ENCODE results near the gene TTLL5.

TTLL5 gene

DNA sequence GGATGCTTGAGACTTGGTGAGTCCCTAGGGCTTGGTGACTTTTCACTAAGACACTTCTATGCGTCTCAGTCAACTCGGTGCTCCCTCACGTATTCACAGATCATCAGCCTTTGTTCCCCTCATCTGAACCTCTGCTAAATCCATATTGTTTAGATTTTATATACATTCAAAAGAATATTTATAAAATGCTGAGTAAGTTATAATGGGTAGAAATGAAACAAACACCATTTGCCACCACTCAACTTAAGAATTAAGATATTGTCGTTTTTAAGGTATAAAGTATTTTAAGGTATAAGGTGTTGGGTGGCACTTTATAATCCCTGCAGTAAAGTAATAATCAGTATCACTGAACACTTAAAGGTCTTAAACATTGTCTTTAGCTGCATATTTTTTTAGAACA, 103.0 kb downstream of the TTLL5 start:
- H3K4me3 ChIP-seq (ENCODE audit: low read length): no peak overlapping the region
- H3K4me1 ChIP-seq (ENCODE audit: control insufficient read depth, insufficient read depth, low read length): no peaks in the 10 kb centered on the region
- no peaks in the 10 kb centered on the region for H3K27me3 ChIP-seq (ENCODE audit: control insufficient read depth, insufficient read depth, low read length)
- no peak overlapping the region for H3K27ac ChIP-seq (ENCODE audit: low read depth, low read length)
- no peak overlapping the region for H3K9ac ChIP-seq (ENCODE audit: low read length)
- H3K36me3 ChIP-seq (ENCODE audit: control insufficient read depth, insufficient read depth, low read length): no peaks in the 10 kb centered on the region

GRCh38 chr14:75769047-75769685, 108.1 kb downstream of the TTLL5 start:
- Histone ChIP-seq H3K4me3 (ENCODE audit: low read length) (no peak overlapping the region), H3K4me1 (ENCODE audit: control insufficient read depth, insufficient read depth, low read length) (peaks cover 2% of the 10 kb centered on the region), H3K36me3 (ENCODE audit: control insufficient read depth, insufficient read depth, low read length) (no peaks in the 10 kb centered on the region), H3K9ac (ENCODE audit: low read length) (no peak overlapping the region), H3K27me3 (ENCODE audit: control insufficient read depth, insufficient read depth, low read length) (no peaks in the 10 kb centered on the region), H3K27ac (ENCODE audit: low read depth, low read length) (no peak overlapping the region)

DNA sequence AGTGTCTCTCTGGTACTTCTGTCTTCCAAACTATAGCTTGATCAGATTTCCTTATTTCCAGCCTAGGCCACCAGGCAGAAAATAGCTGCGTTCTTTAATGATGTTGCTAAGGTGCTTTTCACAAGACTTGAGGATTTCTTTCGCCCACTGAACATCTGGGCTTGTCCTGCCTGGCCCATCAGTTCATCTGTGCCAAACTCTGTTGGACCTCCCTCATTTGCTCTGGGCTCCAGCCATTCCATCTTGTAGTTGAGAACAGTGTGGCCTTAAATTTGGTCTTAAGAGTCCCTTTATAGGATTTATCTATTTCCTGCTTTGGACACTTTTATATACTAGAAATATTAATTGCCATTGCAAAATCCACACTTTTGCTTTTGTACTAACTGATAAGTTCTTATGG, 109.6 kb downstream of the TTLL5 start:
- Histone ChIP-seq H3K9ac (ENCODE audit: low read length) (no peak overlapping the region), H3K27ac (ENCODE audit: low read depth, low read length) (no peak overlapping the region), H3K4me1 (ENCODE audit: control insufficient read depth, insufficient read depth, low read length) (peaks cover 2% of the 10 kb centered on the region), H3K4me3 (ENCODE audit: low read length) (no peak overlapping the region), H3K36me3 (ENCODE audit: control insufficient read depth, insufficient read depth, low read length) (peaks cover 2% of the 10 kb centered on the region), H3K27me3 (ENCODE audit: control insufficient read depth, insufficient read depth, low read length) (no peaks in the 10 kb centered on the region)

DNA sequence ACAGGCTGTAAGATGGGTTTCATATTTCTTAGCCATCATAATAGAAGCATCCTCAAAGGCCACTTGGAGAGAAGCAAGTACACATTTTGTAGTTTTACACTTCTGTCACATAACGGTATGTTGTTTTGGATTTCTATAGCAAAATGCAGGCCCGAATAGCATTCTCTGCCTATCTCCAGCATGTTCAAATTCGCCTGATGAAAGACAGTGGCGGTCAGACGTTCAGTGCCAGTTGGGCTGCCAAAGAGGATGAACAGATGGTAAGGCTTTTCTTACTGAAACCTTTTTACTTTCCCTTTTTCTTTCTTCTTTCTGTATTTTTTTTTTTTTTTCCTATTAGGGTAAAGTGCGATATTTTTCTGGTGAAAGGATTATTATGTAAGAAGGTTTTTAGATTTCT, 110.5 kb downstream of the TTLL5 start:
- H3K36me3 ChIP-seq (ENCODE audit: control insufficient read depth, insufficient read depth, low read length): peaks cover 2% of the 10 kb centered on the region
- H3K4me1 ChIP-seq (ENCODE audit: control insufficient read depth, insufficient read depth, low read length): peaks cover 2% of the 10 kb centered on the region
- no peak overlapping the region for H3K4me3 ChIP-seq (ENCODE audit: low read length)
- H3K27me3 ChIP-seq (ENCODE audit: control insufficient read depth, insufficient read depth, low read length): no peaks in the 10 kb centered on the region
- H3K27ac ChIP-seq (ENCODE audit: low read depth, low read length): no peak overlapping the region
- H3K9ac ChIP-seq (ENCODE audit: low read length): no peak overlapping the region

DNA sequence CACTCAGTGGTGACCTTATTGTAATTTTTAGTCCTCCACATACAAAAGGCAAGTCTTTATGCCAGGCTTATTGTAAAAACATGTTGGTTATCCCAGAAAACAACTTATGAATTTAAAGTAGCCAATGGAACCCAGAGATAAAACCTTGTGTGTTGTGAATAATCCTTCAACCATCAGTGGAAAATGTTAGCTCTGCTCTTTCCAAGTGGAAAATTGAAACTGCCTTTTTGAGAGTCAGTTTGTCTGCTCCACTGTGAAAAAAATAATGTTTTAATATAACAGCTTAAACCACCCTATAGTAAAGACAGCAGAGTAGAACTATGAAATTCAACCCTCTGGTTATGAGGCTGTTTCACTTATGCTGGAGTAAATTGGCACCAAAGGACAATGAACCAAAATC, 112.0 kb downstream of the TTLL5 start:
- no peaks in the 10 kb centered on the region for H3K27me3 ChIP-seq (ENCODE audit: control insufficient read depth, insufficient read depth, low read length)
- peaks cover 2% of the 10 kb centered on the region for H3K36me3 ChIP-seq (ENCODE audit: control insufficient read depth, insufficient read depth, low read length)
- no peak overlapping the region for H3K27ac ChIP-seq (ENCODE audit: low read depth, low read length)
- peaks cover 2% of the 10 kb centered on the region for H3K4me1 ChIP-seq (ENCODE audit: control insufficient read depth, insufficient read depth, low read length)
- no peak overlapping the region for H3K9ac ChIP-seq (ENCODE audit: low read length)
- no peak overlapping the region for H3K4me3 ChIP-seq (ENCODE audit: low read length)

DNA sequence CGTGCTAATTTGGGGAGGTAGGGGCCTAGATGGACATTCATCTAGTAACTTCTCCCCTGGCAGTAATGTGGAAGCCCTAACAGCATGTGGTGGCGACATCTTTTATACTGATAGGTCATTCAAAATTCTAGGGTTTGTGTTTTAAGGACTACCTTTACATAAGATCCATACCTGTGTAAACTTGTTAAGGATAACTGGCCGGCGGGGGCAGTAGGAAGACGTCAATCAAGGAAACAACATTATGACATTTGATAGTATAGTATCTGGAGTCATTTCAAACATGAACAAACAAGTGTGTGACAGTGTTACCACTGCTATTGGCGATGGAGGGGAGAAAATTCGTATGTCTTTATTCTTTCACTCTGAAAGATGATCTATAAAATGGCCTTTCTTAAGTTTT, 120.0 kb downstream of the TTLL5 start:
- Histone ChIP-seq H3K27me3 (ENCODE audit: control insufficient read depth, insufficient read depth, low read length) (no peaks in the 10 kb centered on the region), H3K9ac (ENCODE audit: low read length) (no peak overlapping the region), H3K36me3 (ENCODE audit: control insufficient read depth, insufficient read depth, low read length) (peaks cover 7% of the 10 kb centered on the region), H3K27ac (ENCODE audit: low read depth, low read length) (no peak overlapping the region), H3K4me3 (ENCODE audit: low read length) (no peak overlapping the region), H3K4me1 (ENCODE audit: control insufficient read depth, insufficient read depth, low read length) (no peaks in the 10 kb centered on the region)

GRCh38 chr14:75783184-75783583, 122.1 kb downstream of the TTLL5 start:
- H3K9ac ChIP-seq (ENCODE audit: low read length): no peak overlapping the region
- no peaks in the 10 kb centered on the region for H3K27me3 ChIP-seq (ENCODE audit: control insufficient read depth, insufficient read depth, low read length)
- no peak overlapping the region for H3K4me3 ChIP-seq (ENCODE audit: low read length)
- H3K4me1 ChIP-seq (ENCODE audit: control insufficient read depth, insufficient read depth, low read length): no peaks in the 10 kb centered on the region
- no peak overlapping the region for H3K27ac ChIP-seq (ENCODE audit: low read depth, low read length)
- peaks cover 7% of the 10 kb centered on the region for H3K36me3 ChIP-seq (ENCODE audit: control insufficient read depth, insufficient read depth, low read length)

GRCh38 chr14:75783602-75784313, 122.7 kb downstream of the TTLL5 start:
- no peaks in the 10 kb centered on the region for H3K4me1 ChIP-seq (ENCODE audit: control insufficient read depth, insufficient read depth, low read length)
- no peak overlapping the region for H3K27ac ChIP-seq (ENCODE audit: low read depth, low read length)
- peaks cover 7% of the 10 kb centered on the region for H3K36me3 ChIP-seq (ENCODE audit: control insufficient read depth, insufficient read depth, low read length)
- H3K27me3 ChIP-seq (ENCODE audit: control insufficient read depth, insufficient read depth, low read length): no peaks in the 10 kb centered on the region
- no peak overlapping the region for H3K9ac ChIP-seq (ENCODE audit: low read length)
- H3K4me3 ChIP-seq (ENCODE audit: low read length): no peak overlapping the region

DNA sequence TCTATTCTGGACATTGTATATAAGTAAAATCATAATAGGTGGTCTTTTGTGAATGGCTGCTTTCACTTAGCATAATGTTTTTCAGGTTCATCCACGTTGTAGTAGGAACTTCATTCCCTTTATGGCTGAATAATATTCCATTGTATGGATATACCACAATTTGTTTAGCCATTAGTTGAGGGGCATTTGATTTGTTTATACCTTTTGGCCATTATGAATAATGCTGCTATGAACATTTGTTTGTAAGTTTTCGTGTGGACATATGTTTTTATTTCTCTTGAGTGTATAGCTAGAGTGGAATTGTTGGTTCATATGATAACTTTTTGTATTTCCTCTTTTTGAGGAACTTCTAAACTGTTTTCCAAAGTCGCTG, 123.3 kb downstream of the TTLL5 start:
- no peak overlapping the region for H3K4me3 ChIP-seq (ENCODE audit: low read length)
- H3K27me3 ChIP-seq (ENCODE audit: control insufficient read depth, insufficient read depth, low read length): no peaks in the 10 kb centered on the region
- H3K36me3 ChIP-seq (ENCODE audit: control insufficient read depth, insufficient read depth, low read length): peaks cover 7% of the 10 kb centered on the region
- H3K4me1 ChIP-seq (ENCODE audit: control insufficient read depth, insufficient read depth, low read length): no peaks in the 10 kb centered on the region
- H3K9ac ChIP-seq (ENCODE audit: low read length): no peak overlapping the region
- no peak overlapping the region for H3K27ac ChIP-seq (ENCODE audit: low read depth, low read length)

DNA sequence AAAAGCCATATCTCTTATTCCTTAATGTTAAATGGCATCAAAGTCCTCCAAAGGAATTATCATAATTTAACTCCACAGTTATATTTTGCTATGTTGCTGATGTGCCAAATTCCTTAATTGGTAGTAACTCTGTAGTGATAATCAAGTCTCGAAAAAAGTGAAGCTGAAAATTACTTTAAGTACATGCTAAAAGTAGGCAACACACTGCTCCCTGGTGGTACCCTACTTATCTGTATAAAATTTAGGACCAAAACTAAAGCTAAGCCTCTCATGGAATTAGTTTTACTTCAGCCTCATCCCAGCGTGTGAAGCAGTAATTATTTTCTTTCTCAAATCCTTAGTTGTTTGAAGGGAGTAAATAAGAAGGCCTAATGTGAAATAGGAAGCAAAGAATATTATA, 132.8 kb downstream of the TTLL5 start:
- Histone ChIP-seq H3K36me3 (ENCODE audit: control insufficient read depth, insufficient read depth, low read length) (no peaks in the 10 kb centered on the region), H3K4me3 (ENCODE audit: low read length) (no peak overlapping the region), H3K9ac (ENCODE audit: low read length) (no peak overlapping the region), H3K27me3 (ENCODE audit: control insufficient read depth, insufficient read depth, low read length) (no peaks in the 10 kb centered on the region), H3K27ac (ENCODE audit: low read depth, low read length) (no peak overlapping the region), H3K4me1 (ENCODE audit: control insufficient read depth, insufficient read depth, low read length) (peaks cover 3% of the 10 kb centered on the region)

GRCh38 chr14:75794615-75795038, 133.6 kb downstream of the TTLL5 start:
- H3K9ac ChIP-seq (ENCODE audit: low read length): no peak overlapping the region
- H3K27ac ChIP-seq (ENCODE audit: low read depth, low read length): no peak overlapping the region
- no peaks in the 10 kb centered on the region for H3K27me3 ChIP-seq (ENCODE audit: control insufficient read depth, insufficient read depth, low read length)
- no peak overlapping the region for H3K4me3 ChIP-seq (ENCODE audit: low read length)
- no peaks in the 10 kb centered on the region for H3K36me3 ChIP-seq (ENCODE audit: control insufficient read depth, insufficient read depth, low read length)
- H3K4me1 ChIP-seq (ENCODE audit: control insufficient read depth, insufficient read depth, low read length): peaks cover 3% of the 10 kb centered on the region

DNA sequence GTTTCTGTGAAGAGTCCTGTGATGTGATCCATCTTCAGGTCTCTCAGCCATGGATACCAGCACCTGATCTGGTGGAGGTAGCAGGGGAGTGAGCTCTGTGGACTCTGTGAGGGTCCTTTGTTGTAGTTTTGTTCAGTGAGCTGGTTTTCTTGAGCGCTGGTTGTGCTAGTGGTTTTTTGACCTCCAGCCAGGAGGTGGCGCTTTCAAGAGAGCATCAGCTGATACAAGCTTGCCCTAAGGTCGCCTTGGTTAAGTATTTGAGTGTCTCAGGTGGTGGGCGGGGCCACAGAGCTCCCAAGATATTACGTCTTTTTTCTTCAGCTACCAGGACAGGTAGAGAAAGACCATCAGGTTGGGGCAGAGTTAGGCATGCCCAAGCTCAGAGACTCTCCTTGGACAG, 139.7 kb downstream of the TTLL5 start:
- Histone ChIP-seq H3K27ac (ENCODE audit: low read depth, low read length) (no peak overlapping the region), H3K4me1 (ENCODE audit: control insufficient read depth, insufficient read depth, low read length) (no peaks in the 10 kb centered on the region), H3K27me3 (ENCODE audit: control insufficient read depth, insufficient read depth, low read length) (no peaks in the 10 kb centered on the region)

DNA sequence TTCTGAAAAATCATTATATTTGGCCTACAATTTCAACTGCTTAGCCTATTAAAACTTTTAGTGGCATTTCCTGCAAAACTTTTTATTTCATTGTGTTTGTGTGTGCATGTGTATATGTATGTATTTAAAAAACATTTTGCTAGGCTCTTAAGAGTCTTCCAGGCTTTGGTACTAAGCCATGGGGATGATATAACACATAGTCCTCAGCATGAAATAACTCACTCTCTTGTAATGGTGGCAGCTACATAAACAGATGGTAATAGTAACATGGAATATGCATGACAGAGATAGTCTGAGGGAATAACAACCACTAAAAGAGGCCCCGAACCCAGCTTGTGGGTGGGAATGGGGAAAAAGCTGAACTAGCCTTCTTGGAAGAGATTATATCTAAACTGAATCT, 141.4 kb downstream of the TTLL5 start:
- H3K4me3 ChIP-seq (ENCODE audit: low read length): no peak overlapping the region
- no peaks in the 10 kb centered on the region for H3K4me1 ChIP-seq (ENCODE audit: control insufficient read depth, insufficient read depth, low read length)
- H3K36me3 ChIP-seq (ENCODE audit: control insufficient read depth, insufficient read depth, low read length): no peaks in the 10 kb centered on the region
- H3K27ac ChIP-seq (ENCODE audit: low read depth, low read length): no peak overlapping the region
- no peaks in the 10 kb centered on the region for H3K27me3 ChIP-seq (ENCODE audit: control insufficient read depth, insufficient read depth, low read length)
- H3K9ac ChIP-seq (ENCODE audit: low read length): no peak overlapping the region

More for the DNA sequence above, 139.7 kb downstream of the TTLL5 start:
- Histone ChIP-seq H3K36me3 (ENCODE audit: control insufficient read depth, insufficient read depth, low read length) (no peaks in the 10 kb centered on the region), H3K9ac (ENCODE audit: low read length) (no peak overlapping the region), H3K4me3 (ENCODE audit: low read length) (no peak overlapping the region)

All from rectal smooth muscle tissue (tissue), 1 donor.